MM.1S (cell line): Measurements from ENCODE around the gene CHN1.

Source experiments
- DNase-seq: peaks from one replicate; pipeline ENCODE4 v3.0.0-alpha.2; 2015
- H2AFZ ChIP-seq: fragments of 300-600 bp; sonication (generic); 2 replicates; pipeline ENCODE4 v1.6.0; 2016; ENCODE audit warnings: antibody characterized with exemption, low read length
- H3F3A ChIP-seq: fragments of 300-600 bp; sonication (generic); 2 replicates; pipeline ENCODE4 v1.6.1; 2016; ENCODE audit warnings: mild to moderate bottlenecking, antibody characterized with exemption, low read length, moderate library complexity, mixed read lengths; ENCODE audit not compliant: insufficient read depth
- H3K27ac ChIP-seq: fragments of 300-600 bp; sonication (generic); 2 replicates; pipeline ENCODE4 v1.5.1; 2016; ENCODE audit warnings: mild to moderate bottlenecking, low read length
- H3K27me3 ChIP-seq: fragments of 300-600 bp; sonication (generic); replicated peaks from 2 replicates; pipeline ENCODE4 v1.6.0; 2016; ENCODE audit warnings: low read length; ENCODE audit not compliant: insufficient read depth
- H3K36me3 ChIP-seq: fragments of 300-600 bp; sonication (generic); replicated peaks from 2 replicates; pipeline ENCODE4 v1.6.1; 2016; ENCODE audit warnings: mild to moderate bottlenecking, low read length, mixed read lengths; ENCODE audit not compliant: insufficient read depth
- H3K4me1 ChIP-seq: fragments of 300-600 bp; sonication (generic); 2 replicates; pipeline ENCODE4 v1.6.1; 2016; ENCODE audit warnings: low read length, mixed read lengths
- H3K4me2 ChIP-seq: fragments of 300-600 bp; sonication (generic); 2 replicates; pipeline ENCODE4 v1.6.0; 2016; ENCODE audit warnings: low read depth, low read length
- H3K4me3 ChIP-seq: fragments of 300-600 bp; sonication (generic); 2 replicates; pipeline ENCODE4 v1.5.1; 2016; ENCODE audit warnings: low read length, mixed read lengths
- H3K79me2 ChIP-seq: fragments of 300-600 bp; sonication (generic); 2 replicates; pipeline ENCODE4 v1.6.1; 2016; ENCODE audit warnings: mixed run types, low read length, mixed read lengths
- H3K9ac ChIP-seq: fragments of 300-600 bp; sonication (generic); 2 replicates; pipeline ENCODE4 v1.6.1; 2016; ENCODE audit warnings: low read length, mixed read lengths
- H3K9me2 ChIP-seq: fragments of 300-600 bp; sonication (generic); replicated peaks from 2 replicates; pipeline ENCODE4 v1.6.1; 2016; ENCODE audit warnings: mild to moderate bottlenecking, low read length, mixed read lengths; ENCODE audit not compliant: insufficient read depth
- H3K9me3 ChIP-seq: fragments of 300-600 bp; sonication (generic); replicated peaks from 2 replicates; pipeline ENCODE4 v1.6.1; 2016; ENCODE audit warnings: mild to moderate bottlenecking, low read length, mixed read lengths; ENCODE audit not compliant: insufficient read depth
- H4K20me1 ChIP-seq: fragments of 300-600 bp; sonication (generic); 2 replicates; pipeline ENCODE4 v1.6.1; 2016; ENCODE audit warnings: mild to moderate bottlenecking, low read length, moderate library complexity, mixed read lengths; ENCODE audit not compliant: insufficient read depth
- EZH2 ChIP-seq: fragments of 300-600 bp; sonication (generic); optimal IDR thresholded peaks from 2 replicates; pipeline ENCODE3; 2017; ENCODE audit warnings: low read depth, mild to moderate bottlenecking, antibody characterized with exemption, low read length, mixed read lengths
- EZH2phosphoT487 ChIP-seq: fragments of 300-600 bp; sonication (generic); IDR thresholded peaks from 2 replicates; pipeline ENCODE4 v1.6.1; 2018; ENCODE audit warnings: antibody characterized with exemption, low read length
- TF ChIP-seq, protein P1 (sequence below): fragments of 300-600 bp; sonication (generic); IDR thresholded peaks from 2 replicates; pipeline ENCODE4 v1.5.1; 2016; ENCODE audit warnings: antibody characterized with exemption, low read length, mixed read lengths

CHN1 gene

DNA sequence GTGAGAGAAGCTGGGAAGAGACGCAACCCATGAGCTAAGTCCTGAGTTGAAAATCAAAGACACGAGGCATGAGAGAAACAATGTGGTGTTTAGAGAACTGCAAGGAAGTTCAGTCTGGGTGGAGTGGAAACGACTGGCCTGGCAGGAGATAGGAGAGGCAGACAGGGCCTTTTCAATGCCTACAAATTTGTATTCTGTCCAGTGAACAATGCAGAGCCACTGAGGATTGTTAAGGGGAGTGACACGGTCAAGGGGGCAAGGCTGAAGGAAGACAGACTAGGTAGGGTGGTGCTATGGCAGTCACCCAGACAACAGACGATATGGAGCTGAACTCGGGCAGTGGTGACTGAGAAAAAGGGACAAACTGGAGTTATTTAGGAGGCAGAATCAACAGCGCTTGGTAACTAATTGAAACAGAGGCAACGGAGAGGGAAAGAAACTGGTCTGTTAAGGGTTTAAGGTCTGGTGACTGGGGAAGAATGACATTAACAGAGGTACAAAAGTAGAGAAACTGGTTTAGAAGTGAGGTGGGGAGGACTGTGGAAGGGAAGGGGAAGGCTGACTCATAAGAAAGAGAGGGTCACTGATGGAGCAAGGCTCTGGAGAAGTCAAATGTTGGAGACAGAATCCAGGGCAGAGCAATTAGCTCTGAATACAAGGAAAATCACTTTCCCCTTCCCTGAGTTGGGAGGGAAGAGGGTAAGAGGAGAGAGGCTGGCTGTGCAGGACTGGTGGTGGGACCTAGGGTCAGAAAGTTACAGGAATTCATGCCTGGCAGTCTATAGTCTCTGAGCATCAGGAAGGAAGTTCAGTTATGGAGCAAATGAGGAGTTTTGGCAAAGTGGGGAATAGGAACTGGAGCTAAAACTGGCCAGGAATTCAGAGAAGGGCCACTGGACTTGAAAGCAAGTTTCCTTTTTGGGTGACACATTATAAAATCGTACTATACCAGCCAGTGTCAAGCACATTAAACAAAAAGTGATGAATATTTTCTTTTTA is 177.5 kb downstream of the CHN1 start:
- no peaks in the 10 kb centered on the region for H3F3A ChIP-seq
- no peak overlapping the region for H3K4me2 ChIP-seq
- H3K9me3 ChIP-seq, result no peaks in the 10 kb centered on the region
- no peaks in the 10 kb centered on the region for H4K20me1 ChIP-seq
- no peaks in the 10 kb centered on the region for H3K36me3 ChIP-seq
- no peak for DNase-seq
- H3K4me1 ChIP-seq, result no peaks in the 10 kb centered on the region
- TF ChIP-seq, protein P1, sequence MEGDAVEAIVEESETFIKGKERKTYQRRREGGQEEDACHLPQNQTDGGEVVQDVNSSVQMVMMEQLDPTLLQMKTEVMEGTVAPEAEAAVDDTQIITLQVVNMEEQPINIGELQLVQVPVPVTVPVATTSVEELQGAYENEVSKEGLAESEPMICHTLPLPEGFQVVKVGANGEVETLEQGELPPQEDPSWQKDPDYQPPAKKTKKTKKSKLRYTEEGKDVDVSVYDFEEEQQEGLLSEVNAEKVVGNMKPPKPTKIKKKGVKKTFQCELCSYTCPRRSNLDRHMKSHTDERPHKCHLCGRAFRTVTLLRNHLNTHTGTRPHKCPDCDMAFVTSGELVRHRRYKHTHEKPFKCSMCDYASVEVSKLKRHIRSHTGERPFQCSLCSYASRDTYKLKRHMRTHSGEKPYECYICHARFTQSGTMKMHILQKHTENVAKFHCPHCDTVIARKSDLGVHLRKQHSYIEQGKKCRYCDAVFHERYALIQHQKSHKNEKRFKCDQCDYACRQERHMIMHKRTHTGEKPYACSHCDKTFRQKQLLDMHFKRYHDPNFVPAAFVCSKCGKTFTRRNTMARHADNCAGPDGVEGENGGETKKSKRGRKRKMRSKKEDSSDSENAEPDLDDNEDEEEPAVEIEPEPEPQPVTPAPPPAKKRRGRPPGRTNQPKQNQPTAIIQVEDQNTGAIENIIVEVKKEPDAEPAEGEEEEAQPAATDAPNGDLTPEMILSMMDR, result no peak
- TF ChIP-seq EZH2 (no peak), EZH2phosphoT487 (no peak)
- no peak overlapping the region for H3K4me3 ChIP-seq
- no peak overlapping the region for H2AFZ ChIP-seq
- H3K79me2 ChIP-seq, result no peaks in the 10 kb centered on the region
- no peaks in the 10 kb centered on the region for H3K9me2 ChIP-seq
- no peak overlapping the region for H3K27ac ChIP-seq
- no peaks in the 10 kb centered on the region for H3K27me3 ChIP-seq
- H3K9ac ChIP-seq, result no peak overlapping the region

DNA sequence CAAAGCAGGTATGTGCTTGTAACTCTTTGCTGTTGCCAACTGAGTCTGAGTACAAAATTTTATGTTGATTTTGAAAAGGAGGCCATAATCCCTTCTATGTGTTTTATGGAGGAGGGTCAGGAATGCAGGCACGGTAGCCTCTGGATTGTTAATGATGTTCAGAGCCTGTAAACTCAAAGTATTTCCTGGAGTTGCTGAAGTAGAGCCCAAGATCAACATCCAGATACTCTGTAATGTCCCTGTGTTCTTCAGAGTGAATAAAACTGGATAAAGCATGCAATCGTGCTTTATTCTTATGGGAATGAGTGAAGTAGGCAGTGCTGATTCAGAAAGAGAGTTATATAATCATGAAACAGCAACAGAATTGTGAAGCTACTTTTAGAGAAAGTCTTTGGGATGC is 179.1 kb downstream of the CHN1 start:
- Histone ChIP-seq H3K9me3 (no peaks in the 10 kb centered on the region), H3K27ac (no peak overlapping the region), H3K4me1 (no peaks in the 10 kb centered on the region), H3K4me2 (no peak overlapping the region), H3K79me2 (no peaks in the 10 kb centered on the region), H2AFZ (no peak overlapping the region), H3K9me2 (no peaks in the 10 kb centered on the region), H3K36me3 (no peaks in the 10 kb centered on the region), H3K4me3 (no peak overlapping the region), H3K27me3 (no peaks in the 10 kb centered on the region), H3K9ac (no peak overlapping the region), H3F3A (no peaks in the 10 kb centered on the region), H4K20me1 (no peaks in the 10 kb centered on the region)
- no peak for TF ChIP-seq EZH2phosphoT487
- TF ChIP-seq, protein P1, result no peak
- no peak for DNase-seq

DNA sequence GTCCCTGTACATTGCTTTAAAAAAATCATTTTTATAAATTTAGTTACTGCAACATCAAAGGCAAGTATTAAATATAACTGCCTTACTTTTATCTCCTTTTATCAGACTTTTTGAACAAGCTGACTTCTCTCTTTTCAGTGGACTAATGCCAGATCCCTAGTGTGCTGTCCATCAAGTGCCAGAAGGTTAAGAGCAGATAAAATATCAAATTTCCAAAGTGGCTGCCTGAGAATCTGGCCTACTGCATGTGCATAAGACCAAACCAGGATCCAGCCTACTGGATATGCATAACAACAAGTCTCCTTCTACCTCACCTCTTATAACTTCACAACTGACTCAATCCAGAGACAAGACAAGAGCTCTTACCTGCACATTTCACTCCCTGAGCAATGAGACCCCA is 181.1 kb downstream of the CHN1 start:
- no peaks in the 10 kb centered on the region for H3K36me3 ChIP-seq
- H3K27ac ChIP-seq, result no peak overlapping the region
- H4K20me1 ChIP-seq, result no peaks in the 10 kb centered on the region
- no peak overlapping the region for H2AFZ ChIP-seq
- no peak overlapping the region for H3K4me2 ChIP-seq
- no peak overlapping the region for H3K9ac ChIP-seq
- H3K9me3 ChIP-seq, result no peaks in the 10 kb centered on the region
- no peaks in the 10 kb centered on the region for H3K79me2 ChIP-seq
- no peaks in the 10 kb centered on the region for H3F3A ChIP-seq
- no peaks in the 10 kb centered on the region for H3K4me1 ChIP-seq
- H3K4me3 ChIP-seq, result no peak overlapping the region
- no peak for TF ChIP-seq EZH2phosphoT487
- no peak for TF ChIP-seq EZH2
- TF ChIP-seq, protein P1, result no peak
- DNase-seq, result no peak
- no peaks in the 10 kb centered on the region for H3K27me3 ChIP-seq
- no peaks in the 10 kb centered on the region for H3K9me2 ChIP-seq
